ENCODE measurements around the gene SCT.

The SCT gene

GRCh38 chr11:601573-602245, 25.3 kb downstream of the SCT start:
- TF ChIP-seq CTCF (conservative IDR thresholded peaks at IDR 0.05; ENCODE audit: low read depth, low read length) = no peak
- H3K4me3 ChIP-seq (ENCODE audit: low read depth, low read length) = no peak overlapping the region
- no peak for DNase-seq (ENCODE audit: low read depth)

- no peak for DNase-seq (ENCODE audit: low read depth)
- no peak overlapping the region for H3K4me3 ChIP-seq (ENCODE audit: low read depth, low read length)
- no peak for TF ChIP-seq CTCF (conservative IDR thresholded peaks at IDR 0.05; ENCODE audit: low read depth, low read length)
Observed at GRCh38 chr11:598005-598680, 28.8 kb downstream of the SCT start.

- no peak for DNase-seq (ENCODE audit: low read depth)
- TF ChIP-seq CTCF (conservative IDR thresholded peaks at IDR 0.05; ENCODE audit: low read depth, low read length) = peak; percentile 29
- H3K4me3 ChIP-seq (ENCODE audit: low read depth, low read length) = no peak overlapping the region
Observed at GRCh38 chr11:597166-597725, 29.7 kb downstream of the SCT start.

- DNase-seq (ENCODE audit: low read depth) = no peak
- H3K4me3 ChIP-seq (ENCODE audit: low read depth, low read length) = no peak overlapping the region
- TF ChIP-seq CTCF (conservative IDR thresholded peaks at IDR 0.05; ENCODE audit: low read depth, low read length) = no peak
Observed at GRCh38 chr11:596374-596773, 30.6 kb downstream of the SCT start.

GRCh38 chr11:595400-595799, 31.6 kb downstream of the SCT start:
- DNase-seq (ENCODE audit: low read depth) = no peak
- TF ChIP-seq CTCF (conservative IDR thresholded peaks at IDR 0.05; ENCODE audit: low read depth, low read length) = no peak
- H3K4me3 ChIP-seq (ENCODE audit: low read depth, low read length) = no peak overlapping the region

- no peak overlapping the region for H3K4me3 ChIP-seq (ENCODE audit: low read depth, low read length)
Observed at GRCh38 chr11:593347-593746, 33.6 kb downstream of the SCT start.

More at GRCh38 chr11:593347-593746, 33.6 kb downstream of the SCT start:
- no peak for TF ChIP-seq CTCF (conservative IDR thresholded peaks at IDR 0.05; ENCODE audit: low read depth, low read length)
- DNase-seq (ENCODE audit: low read depth) = no peak
